Vagina (tissue), 2 donors: Measurements from ENCODE around the gene ADAMTS19.

Experiments
- CTCF ChIP-seq, 3 experiments: fragments of 450-650 bp in 2 of 3; fragments of 200-600 bp in 1 of 3; sonication (generic) in 1 of 3; IDR thresholded peaks; one replicate each; pipeline ENCODE4 v1.5.1; 2017 to 2019; ENCODE audit warnings: antibody characterized with exemption in 3 of 3, mild to moderate bottlenecking in 2 of 3, moderate library complexity in 2 of 3
- POLR2AphosphoS5 ChIP-seq, 2 donors: sonication (generic); formaldehyde crosslinking; IDR thresholded peaks; one replicate each; pipeline ENCODE4 v1.9.0; 2017; ENCODE audit warnings: antibody characterized with exemption in 2 of 2, mild to moderate bottlenecking in 2 of 2, low read depth in 1 of 2; ENCODE audit not compliant: insufficient read depth in 1 of 2

- TF ChIP-seq CTCF (IDR thresholded peaks at IDR 0.05) (no peak), POLR2AphosphoS5 (IDR thresholded peaks at IDR 0.05; ENCODE audit: insufficient read depth in 1 of 2, low read depth in 1 of 2) (no peak)
Measured at GRCh38 chr5:129746876-129747275, 286.8 kb downstream of the ADAMTS19 start.
